HG03060 (cell line): Measurements from ENCODE around the gene COX6B2.

Experiments used
- ATAC-seq: cut with Tn5 transposase; IDR thresholded peaks from one replicate; pipeline ENCODE4 v1.9.1; 2021; ENCODE audit warnings: low read depth, moderate number of reproducible peaks; ENCODE audit not compliant: unreplicated experiment

Gene COX6B2

GRCh38 chr19:55362990-55363716, 8.6 kb upstream of the COX6B2 start, which contains the start of gene GARIN5B:
TSS of gene GARIN5B (minus strand) at chr19:55363260. CDS start at chr19:55363066, 194 bp downstream.
- no peak for ATAC-seq

- no peak for ATAC-seq
These were observed 7.9 kb upstream of the COX6B2 start for GRCh38 chr19:55362174-55362989.

GRCh38 chr19:55360902-55361301, 6.4 kb upstream of the COX6B2 start:
- no peak for ATAC-seq

- no peak for ATAC-seq
These were observed 4.7 kb upstream of the COX6B2 start for GRCh38 chr19:55358943-55359908.

- ATAC-seq: no peak
These were observed 4.0 kb upstream of the COX6B2 start for GRCh38 chr19:55358493-55358892.

GRCh38 chr19:55355213-55355821, 798 bp upstream of the COX6B2 start:
- ATAC-seq: no peak

- ATAC-seq: no peak
These were observed 469 bp downstream of the COX6B2 start for GRCh38 chr19:55353803-55354697.

GRCh38 chr19:55353356-55353802, 1.1 kb downstream of the COX6B2 start:
- ATAC-seq: no peak

GRCh38 chr19:55352549-55353145, 1.9 kb downstream of the COX6B2 start:
- ATAC-seq: no peak

- no peak for ATAC-seq
These were observed 2.5 kb downstream of the COX6B2 start for GRCh38 chr19:55352040-55352439.

GRCh38 chr19:55350620-55351315, 3.8 kb downstream of the COX6B2 start:
- ATAC-seq: no peak

GRCh38 chr19:55348317-55349034, 6.0 kb downstream of the COX6B2 start:
- no peak for ATAC-seq

GRCh38 chr19:55347442-55348009, 7.0 kb downstream of the COX6B2 start:
- ATAC-seq: no peak

- ATAC-seq: no peak
These were observed 7.6 kb downstream of the COX6B2 start for GRCh38 chr19:55346725-55347441.

- no peak for ATAC-seq
These were observed 8.4 kb downstream of the COX6B2 start for GRCh38 chr19:55345818-55346724.
